GM12878 (cell line): Measurements from ENCODE around the gene OSTC. TPM values are rescaled to one million over a fixed set of nuclear protein-coding genes. Genes with fewer than 3 reads are reported as not detected.
"Not testable (repeated sequence)": the region's sequence is repeated elsewhere in the genome, so short reads cannot be mapped to it uniquely, and the experiment has no call there.

Experiments
- ATAC-seq: fragments of 200-7000 bp; cut with Tn5 transposase; 3 replicates; pipeline ENCODE4 v1.9.1; 2020; ENCODE audit warnings: mild to moderate bottlenecking, moderate library complexity
- BruUV-seq: library from RNA; stranded (reverse); fragments of 400-500 nt; replicated peaks from 2 replicates; lab custom pipeline; 2021; lab: Mats Ljungman, UMichigan
- CTCF ChIA-PET: fragments of 300-600 bp; sonication (Branson Sonifier 250); formaldehyde crosslinking; extraction: SDS; loops from one replicate; lab custom pipeline; 2021; ENCODE audit warnings: inconsistent platforms; lab: Yijun Ruan, JAX
- POLR2A ChIA-PET: fragments of 350-600 bp; formaldehyde crosslinking; extraction: SDS; loops from one replicate; lab custom pipeline; 2021; ENCODE audit warnings: inconsistent platforms; lab: Charles Lee
- RAD21 ChIA-PET: fragments of 300-600 bp; sonication (Branson Sonifier 250); formaldehyde crosslinking; loops from one replicate; lab custom pipeline; 2023; ENCODE audit warnings: antibody characterized with exemption; ENCODE audit not compliant: unreplicated experiment; lab: Charles Lee
- SMC1A ChIA-PET: fragments of 300-600 bp; sonication (Branson Sonifier 250); formaldehyde crosslinking; loops from one replicate; lab custom pipeline; 2023; ENCODE audit not compliant: unreplicated experiment, uncharacterized antibody; lab: Charles Lee
- DNase-seq: peaks from one replicate; pipeline ENCODE4 v3.0.0-alpha.2; 2011; ENCODE audit warnings: low read depth, low spot score
- FAIRE-seq: peaks from 3 replicates; lab custom pipeline; 2011; peaks lifted over from hg19 to GRCh38; lab: Jason Lieb, UNC
- H2AFZ ChIP-seq: 2 replicates; pipeline ENCODE4 v1.6.0; 2011; ENCODE audit warnings: low read depth, low read length, control low read depth; ENCODE audit not compliant: control insufficient read depth
- H3K27ac ChIP-seq: 2 replicates; pipeline ENCODE4 v1.5.1; 2011; ENCODE audit warnings: control low read depth; ENCODE audit not compliant: control insufficient read depth, insufficient read depth
- H3K27me3 ChIP-seq, 2 experiments: replicated peaks in 1 of 2; 2 replicates each; pipeline versions ENCODE4 v1.6.0 to v1.6.1; 2011; ENCODE audit warnings: low read length in 1 of 2; ENCODE audit not compliant: control insufficient read depth in 2 of 2, insufficient read depth in 2 of 2
- H3K36me3 ChIP-seq, 2 experiments: 2 replicates each; pipeline ENCODE4 v1.5.1; 2011; ENCODE audit warnings: low read length in 1 of 2; ENCODE audit not compliant: control insufficient read depth in 2 of 2, insufficient read depth in 2 of 2
- H3K4me1 ChIP-seq: 2 replicates; pipeline ENCODE4 v1.6.1; 2011; ENCODE audit warnings: mild to moderate bottlenecking, low read length, moderate library complexity, mixed read lengths; ENCODE audit not compliant: control insufficient read depth, insufficient read depth
- H3K4me2 ChIP-seq: 2 replicates; pipeline ENCODE4 v1.6.0; 2011; ENCODE audit warnings: control low read depth; ENCODE audit not compliant: control insufficient read depth, insufficient read depth
- H3K4me3 ChIP-seq: fragments of 200-600 bp; sonication (generic); 2 replicates; pipeline ENCODE4 v1.5.1; 2016
- H3K79me2 ChIP-seq: 2 replicates; pipeline ENCODE4 v1.6.0; 2011; ENCODE audit warnings: low read length; ENCODE audit not compliant: control insufficient read depth, insufficient read depth
- H3K9ac ChIP-seq: 2 replicates; pipeline ENCODE4 v1.8.0; 2011; ENCODE audit warnings: low read length, control low read depth, mixed read lengths; ENCODE audit not compliant: control insufficient read depth, insufficient read depth
- H3K9me3 ChIP-seq: replicated peaks from 3 replicates; pipeline ENCODE4 v1.5.1; 2011; ENCODE audit warnings: mild to moderate bottlenecking, low read length; ENCODE audit not compliant: control insufficient read depth, insufficient read depth
- H4K20me1 ChIP-seq: 2 replicates; pipeline ENCODE4 v1.6.0; 2011; ENCODE audit not compliant: control insufficient read depth, insufficient read depth
- NFYB ChIP-seq: IDR thresholded peaks from 2 replicates; pipeline ENCODE4 v1.6.1; 2011; ENCODE audit warnings: low read depth, mild to moderate bottlenecking, low read length, improper control_type of control experiment, moderate library complexity; ENCODE audit not compliant: insufficient read depth
- WGBS: methylation state at CpG from one replicate; pipeline ENCODE4 v1.1.6; 2016; ENCODE audit warnings: low lambda C conversion rate; ENCODE audit not compliant: insufficient replicate concordance, insufficient coverage; ENCODE audit errors: missing lambda C conversion rate; 5-methylcytosine and 5-hydroxymethylcytosine counted together
- in situ Hi-C: fragments of 300-500 bp; cut with MboI; formaldehyde crosslinking; loops from 9 replicates; pipeline ENCODE4 v1.14.3; 2018; ENCODE audit warnings: mixed read lengths
- intact Hi-C: fragments of 100-400 bp; cut with micrococcal nuclease; formaldehyde crosslinking; loops from one replicate; pipeline ENCODE4 v1.14.2; 2022; ENCODE audit not compliant: unreplicated experiment
- polyA plus RNA-seq, 11 experiments: library from polyadenylated mRNA; depleted of rRNA in 4 of 11; unstranded in 6 of 11; stranded (reverse) in 5 of 11; fragments of >200 nt; fragmentation: Nextera tagmentation in 4 of 11; fragmentation: Illumina TruSeq in 1 of 11; extraction: Ambion mirVana in 4 of 11; extraction: Trizol in 1 of 11; gene quantifications; 1 replicate in 1 of 11; 2 replicates in 10 of 11; pipeline versions ENCODE4 v1.2.1 to v1.2.3, GENCODE V29; 2011 to 2016; ENCODE audit warnings: inconsistent platforms in 2 of 11, missing spikeins in 2 of 11, low read depth in 1 of 11
- total RNA-seq, 4 experiments: library from RNA; depleted of rRNA in 3 of 4; stranded (reverse); fragments of >200 nt in 3 of 4; fragmentation: Illumina TruSeq in 1 of 4; extraction: Trizol in 1 of 4; gene quantifications; 2 replicates each; pipeline versions ENCODE4 v1.2.1 to v1.2.3, GENCODE V29; 2013 to 2021

The OSTC gene
- total and polyA plus RNA-seq, 10 of the 15 experiments (the other 5 are each of a cell fraction or from before 2014, with no cell fraction given) = 106 to 681 (median 181) TPM

GRCh38 chr4:108709722-108710121, 59.3 kb downstream of the OSTC start:
- FAIRE-seq = no peak
- POLR2A ChIA-PET = no interaction called here
- intact Hi-C loops = no loop called here
- DNase-seq = no peak
- H3K27ac ChIP-seq = no peak overlapping the region
- SMC1A ChIA-PET = interaction anchor here (1.1 kb wide), 1 partner anchor 13 kb away, joined by 3 read pairs; no protein-coding TSS in a partner anchor
- H3K36me3 ChIP-seq = no peaks in the 10 kb centered on the region
- no peak overlapping the region for H3K4me3 ChIP-seq
- no peaks in the 10 kb centered on the region for H3K79me2 ChIP-seq
- in situ Hi-C loops = no loop called here
- RAD21 ChIA-PET = no interaction called here
- BruUV-seq = no TSS peak
- no peak for TF ChIP-seq NFYB
- H4K20me1 ChIP-seq = no peaks in the 10 kb centered on the region
- H3K27me3 ChIP-seq = no peaks in the 10 kb centered on the region; a peak in 1 of 4 replicates
- no peaks in the 10 kb centered on the region for H3K9me3 ChIP-seq
- CTCF ChIA-PET = interaction anchor here (0.6 kb wide), 1 partner anchor 13 kb away, joined by 5 read pairs; no protein-coding TSS in a partner anchor
- no peaks in the 10 kb centered on the region for H3K4me1 ChIP-seq
- H3K9ac ChIP-seq = no peak overlapping the region
- no peak overlapping the region for H2AFZ ChIP-seq
- WGBS = 10% methylated on average over 7 of the region's 7 CpGs
- no peak overlapping the region for H3K4me2 ChIP-seq
- ATAC-seq = no peak

GRCh38 chr4:108710578-108710977, 60.2 kb downstream of the OSTC start:
- H3K4me2 ChIP-seq, H3K27ac ChIP-seq, FAIRE-seq, RAD21 ChIA-PET, H3K79me2 ChIP-seq, POLR2A ChIA-PET, H3K27me3 ChIP-seq, H3K9ac ChIP-seq, ATAC-seq, intact Hi-C loops, H2AFZ ChIP-seq, H4K20me1 ChIP-seq, DNase-seq, H3K36me3 ChIP-seq, BruUV-seq, SMC1A ChIA-PET, H3K9me3 ChIP-seq, in situ Hi-C loops, H3K4me1 ChIP-seq, H3K4me3 ChIP-seq: not testable (repeated sequence)
- 48% methylated on average over 7 of the region's 7 CpGs for WGBS
- CTCF ChIA-PET = interaction anchor here (0.6 kb wide), 1 partner anchor 12 kb away, joined by 5 read pairs; no protein-coding TSS in a partner anchor
